22Rv1 (cell line): ENCODE data around the gene TMEM40.

Experiments
- H3K27ac ChIP-seq: fragments of 450-650 bp; 2 replicates; pipeline ENCODE4 v1.5.1; 2017
- CTCF ChIP-seq: fragments of 450-650 bp; IDR thresholded peaks from 2 replicates; pipeline ENCODE4 v1.5.1; 2017; ENCODE audit warnings: mild to moderate bottlenecking
- ZFX ChIP-seq: fragments of 450-650 bp; IDR thresholded peaks from 2 replicates; pipeline ENCODE4 v1.6.1; 2017; ENCODE audit warnings: antibody characterized with exemption, borderline replicate concordance

Gene TMEM40

GRCh38 chr3:12689997-12690711, 68.9 kb downstream of the TMEM40 start:
- no peak overlapping the region for H3K27ac ChIP-seq
- no peak for TF ChIP-seq ZFX
- TF ChIP-seq CTCF = no peak

DNA sequence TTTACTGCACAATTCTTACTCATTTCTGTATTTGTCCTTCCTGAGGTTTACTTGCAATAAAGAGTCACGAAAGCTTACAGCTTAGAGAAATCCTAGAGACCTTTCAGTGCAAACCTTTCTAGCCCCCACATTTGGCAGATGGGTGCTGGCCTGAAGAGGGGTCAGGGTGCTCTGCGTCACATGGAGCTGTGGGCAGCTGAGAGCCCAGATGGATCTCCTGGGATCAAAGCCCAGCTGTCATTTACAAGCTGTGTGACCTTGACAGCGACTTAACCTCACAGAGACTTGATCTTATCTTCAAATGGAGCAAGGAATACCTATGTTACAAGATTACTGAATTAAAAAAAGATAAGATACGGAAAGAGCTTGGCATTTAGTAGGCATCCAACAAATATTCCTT, 71.1 kb downstream of the TMEM40 start:
- no peak overlapping the region for H3K27ac ChIP-seq
- TF ChIP-seq CTCF (no peak), ZFX (no peak)

DNA sequence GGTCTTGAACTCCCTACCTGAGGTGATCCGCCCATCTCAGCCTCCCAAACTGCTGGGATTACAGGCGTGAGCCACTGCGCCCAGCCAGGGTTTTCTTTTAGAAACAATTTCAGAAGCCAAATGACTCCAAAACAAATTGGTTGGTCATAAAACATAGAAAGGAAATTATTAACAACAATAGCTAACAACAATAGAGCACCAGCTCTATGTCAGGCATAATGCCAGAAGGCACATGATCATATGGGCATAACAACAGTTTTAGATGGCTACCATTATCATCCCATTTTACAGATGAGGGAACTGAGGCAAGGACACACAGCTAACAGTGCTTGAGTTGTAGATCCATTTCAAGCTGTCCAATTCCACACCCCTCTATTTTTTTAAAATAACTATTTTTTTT, 73.0 kb downstream of the TMEM40 start:
- TF ChIP-seq ZFX (no peak), CTCF (no peak)
- H3K27ac ChIP-seq = no peak overlapping the region
